Naive thymus-derived CD4-positive, alpha-beta T cell (primary cell): ENCODE measurements around the gene TMEM72. TPM values are rescaled to one million over a fixed set of nuclear protein-coding genes. Genes with fewer than 3 reads are reported as not detected.

ENCODE experiments used
- ATAC-seq: fragments of 150-1000 bp; cut with Tn5 transposase; 2 replicates; pipeline ENCODE4 v1.10.0; 2021; ENCODE audit warnings: mild to moderate bottlenecking, moderate library complexity
- CTCF ChIA-PET: fragments of 350-600 bp; sonication (Branson Sonifier 250); formaldehyde crosslinking; loops from one replicate; lab custom pipeline; 2021; ENCODE audit warnings: antibody characterized with exemption; lab: Charles Lee
- POLR2A ChIA-PET: fragments of 350-600 bp; sonication (Branson Sonifier 250); formaldehyde crosslinking; loops from one replicate; lab custom pipeline; 2021; ENCODE audit warnings: antibody characterized with exemption, inconsistent platforms; lab: Charles Lee
- DNase-seq, 9 donors: peaks; one replicate each; pipeline versions ENCODE4 v3.0.0 to v3.0.0-alpha.2; 2020 to 2022; ENCODE audit warnings: mixed read lengths in 1 of 9
- H3K27ac ChIP-seq: one replicate; pipeline ENCODE4 v1.7.0; 2013; ENCODE audit warnings: mild to moderate bottlenecking, low read depth, low read length, moderate library complexity
- H3K27me3 ChIP-seq, 2 donors: one replicate each; pipeline ENCODE4 v1.7.0; 2013; ENCODE audit warnings: low read length in 2 of 2, mild to moderate bottlenecking in 2 of 2, moderate library complexity in 2 of 2; ENCODE audit not compliant: control insufficient read depth in 2 of 2, insufficient read depth in 2 of 2
- H3K36me3 ChIP-seq, 3 experiments: 1 replicate in 2 of 3; 2 replicates in 1 of 3; pipeline ENCODE4 v1.7.0; 2013; ENCODE audit warnings: low read length in 3 of 3, mild to moderate bottlenecking in 3 of 3, moderate library complexity in 1 of 3; ENCODE audit not compliant: insufficient read depth in 3 of 3, control insufficient read depth in 2 of 3
- H3K4me1 ChIP-seq, 2 donors: one replicate each; pipeline ENCODE4 v1.7.0; 2013; ENCODE audit warnings: low read length in 2 of 2, mild to moderate bottlenecking in 2 of 2, moderate library complexity in 1 of 2; ENCODE audit not compliant: control insufficient read depth in 2 of 2, insufficient read depth in 2 of 2
- H3K4me3 ChIP-seq: 2 replicates; pipeline ENCODE4 v1.7.0; 2013; ENCODE audit warnings: mild to moderate bottlenecking, low read length
- H3K9me3 ChIP-seq, 3 experiments: 1 replicate in 2 of 3; 2 replicates in 1 of 3; pipeline ENCODE4 v1.7.0; 2013; ENCODE audit warnings: low read length in 3 of 3; ENCODE audit not compliant: control insufficient read depth in 2 of 3
- H3K27ac Mint-ChIP-seq, 9 donors: one replicate each; pipeline ENCODE4 v1.8.0; 2020 to 2022; ENCODE audit warnings: mixed read lengths in 9 of 9, mild to moderate bottlenecking in 8 of 9, moderate library complexity in 5 of 9, inconsistent platforms in 2 of 9
- H3K27me3 Mint-ChIP-seq, 5 donors: one replicate each; pipeline ENCODE4 v1.8.0; 2021 to 2022; ENCODE audit warnings: mixed read lengths in 5 of 5, mild to moderate bottlenecking in 1 of 5
- H3K36me3 Mint-ChIP-seq, 5 donors: one replicate each; pipeline ENCODE4 v1.8.0; 2020 to 2022; ENCODE audit warnings: mixed read lengths in 5 of 5, mild to moderate bottlenecking in 3 of 5, inconsistent platforms in 1 of 5
- H3K4me1 Mint-ChIP-seq, 7 donors: one replicate each; pipeline ENCODE4 v1.8.0; 2020 to 2022; ENCODE audit warnings: mixed read lengths in 7 of 7, mild to moderate bottlenecking in 3 of 7, inconsistent platforms in 1 of 7
- H3K4me3 Mint-ChIP-seq, 10 donors: one replicate each; pipeline ENCODE4 v1.8.0; 2020 to 2022; ENCODE audit warnings: mild to moderate bottlenecking in 10 of 10, mixed read lengths in 10 of 10, moderate library complexity in 6 of 10, inconsistent platforms in 2 of 10
- H3K9me3 Mint-ChIP-seq, 11 donors: one replicate each; pipeline ENCODE4 v1.8.0; 2020 to 2022; ENCODE audit warnings: mixed read lengths in 11 of 11, mild to moderate bottlenecking in 4 of 11, inconsistent platforms in 1 of 11, moderate library complexity in 1 of 11
- intact Hi-C, 2 donors: fragments of 100-400 bp; cut with micrococcal nuclease; formaldehyde crosslinking; loops; one replicate each; pipeline ENCODE4 v1.15.1; 2023
- polyA plus RNA-seq, 2 donors: library from polyadenylated mRNA; unstranded; fragments of 300-500 nt; fragmentation: Illumina TruSeq; gene quantifications; one replicate each; pipeline ENCODE4 v1.2.3, GENCODE V29; 2021
- total RNA-seq, 6 experiments: library from RNA in 5 of 6; stranded (reverse) in 5 of 6; gene quantifications; 1 replicate in 5 of 6; 2 replicates in 1 of 6; pipeline ENCODE4 v1.2.3 and lab custom pipeline; 2021 to 2026

Gene TMEM72
- total and polyA plus RNA-seq, 7 experiments from 2014 or later = not detected

GRCh38 chr10:44920252-44920651 lies 9.1 kb downstream of the TMEM72 start:
- no peaks in the 10 kb centered on the region for H3K9me3 ChIP-seq
- H3K36me3 ChIP-seq = no peaks in the 10 kb centered on the region
- H3K27ac ChIP-seq = no peak overlapping the region
- ChIA-PET POLR2A (no interaction called here), CTCF (no interaction called here)
- no peak overlapping the region for H3K4me3 ChIP-seq
- peaks cover 0 to 10% (median 0%) of the 10 kb centered on the region in 5 donors for H3K36me3 Mint-ChIP-seq
- H3K9me3 Mint-ChIP-seq = peaks cover 0 to 6% (median 0%) of the 10 kb centered on the region in 11 donors
- H3K4me1 Mint-ChIP-seq = peaks cover 0 to 6% (median 4%) of the 10 kb centered on the region in 7 donors
- no peaks in the 10 kb centered on the region for H3K27me3 ChIP-seq
- intact Hi-C loops = no loop called here
- DNase-seq (peak in 1 of 9 donors; percentile 7), ATAC-seq (no peak)
- no peak overlapping the region for H3K27ac Mint-ChIP-seq
- no peaks in the 10 kb centered on the region for H3K4me1 ChIP-seq
- no peak overlapping the region for H3K4me3 Mint-ChIP-seq
- peaks cover 0 to 28% (median 5%) of the 10 kb centered on the region in 5 donors for H3K27me3 Mint-ChIP-seq

GRCh38 chr10:44921061-44921460 lies 9.9 kb downstream of the TMEM72 start:
- peak overlapping the region in 1 of 9 donors; percentile 73 for H3K27ac Mint-ChIP-seq
- H3K4me1 Mint-ChIP-seq = no peaks in the 10 kb centered on the region
- ChIA-PET POLR2A (no interaction called here), CTCF (interaction anchor here (1.6 kb wide), 1 partner anchor 10 kb away, joined by 4 read pairs; no protein-coding TSS in a partner anchor)
- peaks cover 0 to 10% (median 0%) of the 10 kb centered on the region in 5 donors for H3K36me3 Mint-ChIP-seq
- no peaks in the 10 kb centered on the region for H3K36me3 ChIP-seq
- no peak for ATAC-seq
- H3K4me1 ChIP-seq = no peaks in the 10 kb centered on the region
- H3K4me3 ChIP-seq = no peak overlapping the region
- H3K27me3 Mint-ChIP-seq = peaks cover 0 to 28% (median 5%) of the 10 kb centered on the region in 5 donors
- intact Hi-C loops = no loop called here
- H3K27ac ChIP-seq = no peak overlapping the region
- peaks cover 0 to 6% (median 0%) of the 10 kb centered on the region in 11 donors for H3K9me3 Mint-ChIP-seq
- DNase-seq = no peak
- H3K27me3 ChIP-seq = no peaks in the 10 kb centered on the region
- no peak overlapping the region for H3K4me3 Mint-ChIP-seq
- no peaks in the 10 kb centered on the region for H3K9me3 ChIP-seq

GRCh38 chr10:44921506-44921905 lies 10.4 kb downstream of the TMEM72 start:
- DNase-seq (no peak), ATAC-seq (no peak)
- H3K4me3 Mint-ChIP-seq = no peak overlapping the region
- CTCF ChIA-PET = interaction anchor here (1.6 kb wide), 1 partner anchor 10 kb away, joined by 4 read pairs; no protein-coding TSS in a partner anchor
- H3K27ac Mint-ChIP-seq = no peak overlapping the region
- Histone ChIP-seq H3K27me3 (no peaks in the 10 kb centered on the region), H3K9me3 (no peaks in the 10 kb centered on the region), H3K4me1 (no peaks in the 10 kb centered on the region), H3K36me3 (no peaks in the 10 kb centered on the region), H3K27ac (no peak overlapping the region), H3K4me3 (no peak overlapping the region)
- intact Hi-C loops = no loop called here
- peaks cover 0 to 10% (median 0%) of the 10 kb centered on the region in 5 donors for H3K36me3 Mint-ChIP-seq
- POLR2A ChIA-PET = no interaction called here
- peaks cover 0 to 28% (median 5%) of the 10 kb centered on the region in 5 donors for H3K27me3 Mint-ChIP-seq
- no peaks in the 10 kb centered on the region for H3K4me1 Mint-ChIP-seq
- H3K9me3 Mint-ChIP-seq = peaks cover 0 to 6% (median 0%) of the 10 kb centered on the region in 11 donors

- peaks cover 0 to 6% (median 0%) of the 10 kb centered on the region in 11 donors for H3K9me3 Mint-ChIP-seq
These were observed 10.9 kb downstream of the TMEM72 start for GRCh38 chr10:44922021-44922420.

GRCh38 chr10:44922796-44923545 lies 11.8 kb downstream of the TMEM72 start:
- DNase-seq (no peak), ATAC-seq (no peak)
- Mint-ChIP-seq H3K27me3 (peaks cover 0 to 18% (median 0%) of the 10 kb centered on the region in 5 donors), H3K9me3 (peaks cover 0 to 2% (median 0%) of the 10 kb centered on the region in 11 donors), H3K36me3 (peaks cover 0 to under 1% (median 0%) of the 10 kb centered on the region in 5 donors), H3K4me1 (no peaks in the 10 kb centered on the region), H3K27ac (peak overlapping the region in 2 of 9 donors; percentile 7 to 26), H3K4me3 (no peak overlapping the region)
- intact Hi-C loops = no loop called here
- Histone ChIP-seq H3K9me3 (no peaks in the 10 kb centered on the region), H3K36me3 (no peaks in the 10 kb centered on the region), H3K4me1 (no peaks in the 10 kb centered on the region), H3K4me3 (no peak overlapping the region), H3K27me3 (no peaks in the 10 kb centered on the region), H3K27ac (no peak overlapping the region)
- POLR2A ChIA-PET = no interaction called here
- CTCF ChIA-PET = no interaction called here

More at GRCh38 chr10:44922021-44922420, 10.9 kb downstream of the TMEM72 start:
- Mint-ChIP-seq H3K27me3 (peaks cover 0 to 26% (median 3%) of the 10 kb centered on the region in 5 donors), H3K36me3 (peaks cover 0 to 9% (median 0%) of the 10 kb centered on the region in 5 donors), H3K4me1 (no peaks in the 10 kb centered on the region), H3K4me3 (no peak overlapping the region), H3K27ac (no peak overlapping the region)
- DNase-seq = no peak
- Histone ChIP-seq H3K27ac (no peak overlapping the region), H3K4me3 (no peak overlapping the region), H3K9me3 (no peaks in the 10 kb centered on the region), H3K4me1 (no peaks in the 10 kb centered on the region), H3K36me3 (no peaks in the 10 kb centered on the region), H3K27me3 (no peaks in the 10 kb centered on the region)
- ATAC-seq = no peak
- ChIA-PET CTCF (interaction anchor here (1.6 kb wide), 1 partner anchor 9 kb away, joined by 4 read pairs; no protein-coding TSS in a partner anchor), POLR2A (no interaction called here)
- intact Hi-C loops = no loop called here

GRCh38 chr10:44923611-44924010 lies 12.5 kb downstream of the TMEM72 start:
- Mint-ChIP-seq H3K27ac (no peak overlapping the region), H3K9me3 (no peaks in the 10 kb centered on the region), H3K4me3 (no peak overlapping the region), H3K36me3 (no peaks in the 10 kb centered on the region), H3K4me1 (no peaks in the 10 kb centered on the region), H3K27me3 (peaks cover 0 to 14% (median 0%) of the 10 kb centered on the region in 5 donors)
- H3K36me3 ChIP-seq = no peaks in the 10 kb centered on the region
- ChIA-PET POLR2A (no interaction called here), CTCF (no interaction called here)
- no peak overlapping the region for H3K27ac ChIP-seq
- no peak overlapping the region for H3K4me3 ChIP-seq
- intact Hi-C loops = no loop called here
- no peaks in the 10 kb centered on the region for H3K4me1 ChIP-seq
- H3K9me3 ChIP-seq = no peaks in the 10 kb centered on the region
- no peaks in the 10 kb centered on the region for H3K27me3 ChIP-seq
- DNase-seq (no peak), ATAC-seq (no peak)
